Lung (tissue), 12 donors: ENCODE measurements around the gene LMTK3. TPM values are rescaled to one million over a fixed set of nuclear protein-coding genes. Genes with fewer than 3 reads are reported as not detected.

ENCODE experiments used
- ATAC-seq: fragments of 200-7000 bp; cut with Tn5 transposase; one replicate; pipeline ENCODE4 v1.9.1; 2020; ENCODE audit warnings: moderate number of reproducible peaks; ENCODE audit not compliant: insufficient read depth, low FRiP score
- DNase-seq, 3 donors: peaks; one replicate each; pipeline ENCODE4 v3.0.0-alpha.2; 2013 to 2017
- H3K27ac ChIP-seq, 2 donors: one replicate each; pipeline ENCODE4 v1.5.1; 2013; ENCODE audit warnings: mild to moderate bottlenecking in 2 of 2, moderate library complexity in 2 of 2, control low read depth in 1 of 2, inconsistent platforms in 1 of 2, low read depth in 1 of 2, low read length in 1 of 2
- H3K27me3 ChIP-seq, 3 donors: one replicate each; pipeline ENCODE4 v1.5.1; 2013; ENCODE audit warnings: low read length in 2 of 3; ENCODE audit not compliant: control insufficient read depth in 3 of 3, insufficient read depth in 3 of 3
- H3K36me3 ChIP-seq, 4 donors: one replicate each; pipeline ENCODE4 v1.5.1; 2013; ENCODE audit warnings: low read length in 4 of 4, mild to moderate bottlenecking in 1 of 4, moderate library complexity in 1 of 4; ENCODE audit not compliant: control insufficient read depth in 4 of 4, insufficient read depth in 4 of 4
- H3K4me1 ChIP-seq, 5 donors: one replicate each; pipeline ENCODE4 v1.5.1; 2013; ENCODE audit warnings: low read length in 5 of 5, mild to moderate bottlenecking in 2 of 5, moderate library complexity in 1 of 5; ENCODE audit not compliant: control insufficient read depth in 5 of 5, insufficient read depth in 5 of 5
- H3K4me3 ChIP-seq: one replicate; pipeline ENCODE4 v1.5.1; 2013; ENCODE audit warnings: mild to moderate bottlenecking, control low read depth, moderate library complexity
- H3K9ac ChIP-seq, 2 donors: one replicate each; pipeline ENCODE4 v1.5.1; 2013; ENCODE audit warnings: low read length in 2 of 2, control low read depth in 1 of 2; ENCODE audit not compliant: insufficient read depth in 1 of 2
- H3K9me3 ChIP-seq, 4 donors: one replicate each; pipeline ENCODE4 v1.5.1; 2013; ENCODE audit warnings: low read length in 3 of 4, mild to moderate bottlenecking in 1 of 4, moderate library complexity in 1 of 4; ENCODE audit not compliant: control insufficient read depth in 4 of 4, insufficient read depth in 3 of 4
- CTCF ChIP-seq: IDR thresholded peaks from 2 replicates; pipeline ENCODE4 v1.5.1; 2012; ENCODE audit warnings: mild to moderate bottlenecking; ENCODE audit errors: control extremely low read depth, extremely low read depth
- WGBS, 2 donors: extraction: QIAGEN DNeasy Blood & Tissue Kit; methylation state at CpG; one replicate each; pipeline ENCODE4 v1.1.7; 2013; 5-methylcytosine and 5-hydroxymethylcytosine counted together
- polyA plus RNA-seq, 2 donors: library from polyadenylated mRNA; stranded (reverse); fragments of 200-250 nt; gene quantifications; one replicate each; pipeline ENCODE4 v1.2.1, GENCODE V29; 2013
- total RNA-seq, 2 donors: library from RNA; depleted of rRNA in 1 of 2; stranded (reverse); fragments of >200 nt in 1 of 2; gene quantifications; one replicate each; pipeline ENCODE4 v1.2.1, GENCODE V29; 2014 to 2021
- donor health status: control.
- donor health status: control.
- donor health status: Bipolar disorder and iron deficiency.
- donor health status: healthy.
- donor health status: DM: yes; HTN: yes; CAD: no.

Gene LMTK3
- total and polyA plus RNA-seq, 4 donors, result 1.9 to 10.7 (median 4.8) TPM

- H3K36me3 ChIP-seq, result peaks cover 0 to 7% (median 0%) of the 10 kb centered on the region in 4 donors
- H3K9ac ChIP-seq, result no peak overlapping the region
- H3K4me3 ChIP-seq, result no peak overlapping the region
- no peaks in the 10 kb centered on the region for H3K27me3 ChIP-seq
- TF ChIP-seq CTCF, result no peak
- ATAC-seq, result no peak
- no peak for DNase-seq
- H3K27ac ChIP-seq, result no peak overlapping the region
- no peaks in the 10 kb centered on the region for H3K9me3 ChIP-seq
- peaks cover 0 to 16% (median 4%) of the 10 kb centered on the region in 5 donors for H3K4me1 ChIP-seq
- 84 to 87% methylated on average over 16 of the region's 16 CpGs for WGBS, 2 donors
Measured at GRCh38 chr19:48484247-48484893, 27.3 kb downstream of the LMTK3 start.

- 46 to 64% methylated on average over 2 to 3 of the region's 3 CpGs for WGBS, 2 donors
- Histone ChIP-seq H3K4me3 (no peak overlapping the region), H3K36me3 (peaks cover 0 to 10% (median 5%) of the 10 kb centered on the region in 4 donors), H3K27ac (no peak overlapping the region), H3K4me1 (peaks cover 0 to 16% (median 4%) of the 10 kb centered on the region in 5 donors), H3K9me3 (no peaks in the 10 kb centered on the region), H3K9ac (no peak overlapping the region), H3K27me3 (no peaks in the 10 kb centered on the region)
- ATAC-seq (no peak), DNase-seq (no peak)
- TF ChIP-seq CTCF, result no peak
Measured at GRCh38 chr19:48483301-48483700, 28.3 kb downstream of the LMTK3 start.

GRCh38 chr19:48481846-48482639 is 29.6 kb downstream of the LMTK3 start:
- no peaks in the 10 kb centered on the region for H3K9me3 ChIP-seq
- no peaks in the 10 kb centered on the region for H3K27me3 ChIP-seq
- no peak overlapping the region for H3K9ac ChIP-seq
- no peak overlapping the region for H3K27ac ChIP-seq
- DNase-seq, result no peak
- ATAC-seq, result no peak
- 72 to 81% methylated on average over 7 of the region's 7 CpGs for WGBS, 2 donors
- H3K4me1 ChIP-seq, result peaks cover 0 to 16% (median 4%) of the 10 kb centered on the region in 5 donors
- no peak overlapping the region for H3K4me3 ChIP-seq
- peaks cover 0 to 22% (median 6%) of the 10 kb centered on the region in 4 donors for H3K36me3 ChIP-seq
- no peak for TF ChIP-seq CTCF
